PC-3 (cell line): ENCODE data around the gene GSTCD.

Experiments used
- EZH2 ChIP-seq: fragments of 300-600 bp; sonication (generic); IDR thresholded peaks from one replicate; pipeline ENCODE4 v1.6.1; 2017; ENCODE audit warnings: antibody characterized with exemption, mild to moderate bottlenecking, low read length; ENCODE audit not compliant: unreplicated experiment
- TF ChIP-seq, protein P1 (sequence below): fragments of 300-600 bp; sonication (generic); conservative IDR thresholded peaks from 2 replicates; pipeline ENCODE4 v1.5.1; 2017; ENCODE audit warnings: antibody characterized with exemption, low read depth, mild to moderate bottlenecking, low read length

DNA sequence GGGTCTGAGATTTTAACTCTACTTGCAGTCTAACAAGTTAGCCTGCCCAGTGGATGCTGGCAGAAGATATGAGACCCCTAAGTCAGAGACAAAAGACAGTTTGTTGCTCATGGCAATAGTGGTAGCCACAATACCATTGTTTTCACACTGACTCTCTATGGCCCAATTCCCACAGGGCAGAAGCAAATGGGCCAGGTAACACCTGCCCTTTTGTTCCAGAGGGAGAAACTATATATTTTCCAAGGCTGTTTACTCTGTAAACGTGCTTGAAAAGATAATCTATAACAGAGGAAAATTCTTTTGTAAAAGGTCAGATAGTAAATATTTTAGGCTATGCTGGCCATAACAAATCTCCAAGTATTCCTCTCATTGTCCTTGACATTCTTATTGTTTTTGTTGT is 129.5 kb downstream of the GSTCD start:
- no peak for TF ChIP-seq EZH2
- TF ChIP-seq, protein P1, sequence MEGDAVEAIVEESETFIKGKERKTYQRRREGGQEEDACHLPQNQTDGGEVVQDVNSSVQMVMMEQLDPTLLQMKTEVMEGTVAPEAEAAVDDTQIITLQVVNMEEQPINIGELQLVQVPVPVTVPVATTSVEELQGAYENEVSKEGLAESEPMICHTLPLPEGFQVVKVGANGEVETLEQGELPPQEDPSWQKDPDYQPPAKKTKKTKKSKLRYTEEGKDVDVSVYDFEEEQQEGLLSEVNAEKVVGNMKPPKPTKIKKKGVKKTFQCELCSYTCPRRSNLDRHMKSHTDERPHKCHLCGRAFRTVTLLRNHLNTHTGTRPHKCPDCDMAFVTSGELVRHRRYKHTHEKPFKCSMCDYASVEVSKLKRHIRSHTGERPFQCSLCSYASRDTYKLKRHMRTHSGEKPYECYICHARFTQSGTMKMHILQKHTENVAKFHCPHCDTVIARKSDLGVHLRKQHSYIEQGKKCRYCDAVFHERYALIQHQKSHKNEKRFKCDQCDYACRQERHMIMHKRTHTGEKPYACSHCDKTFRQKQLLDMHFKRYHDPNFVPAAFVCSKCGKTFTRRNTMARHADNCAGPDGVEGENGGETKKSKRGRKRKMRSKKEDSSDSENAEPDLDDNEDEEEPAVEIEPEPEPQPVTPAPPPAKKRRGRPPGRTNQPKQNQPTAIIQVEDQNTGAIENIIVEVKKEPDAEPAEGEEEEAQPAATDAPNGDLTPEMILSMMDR: no peak
